OCI-LY7 (cell line): Measurements from ENCODE around the gene CHTF8.

Experiments used
- EZH2phosphoT487 ChIP-seq: fragments of 200-600 bp; sonication (generic); IDR thresholded peaks from 2 replicates; pipeline ENCODE4 v1.6.1; 2018; ENCODE audit warnings: low read depth, borderline replicate concordance, mild to moderate bottlenecking, mixed run types, antibody characterized with exemption, low read length, moderate library complexity, mixed read lengths
- TF ChIP-seq, protein P1 (sequence below): fragments of 200-600 bp; sonication (generic); conservative IDR thresholded peaks from 2 replicates; pipeline ENCODE4 v1.5.1; 2014; ENCODE audit warnings: mild to moderate bottlenecking, antibody characterized with exemption, low read length, moderate library complexity, mixed read lengths

DNA sequence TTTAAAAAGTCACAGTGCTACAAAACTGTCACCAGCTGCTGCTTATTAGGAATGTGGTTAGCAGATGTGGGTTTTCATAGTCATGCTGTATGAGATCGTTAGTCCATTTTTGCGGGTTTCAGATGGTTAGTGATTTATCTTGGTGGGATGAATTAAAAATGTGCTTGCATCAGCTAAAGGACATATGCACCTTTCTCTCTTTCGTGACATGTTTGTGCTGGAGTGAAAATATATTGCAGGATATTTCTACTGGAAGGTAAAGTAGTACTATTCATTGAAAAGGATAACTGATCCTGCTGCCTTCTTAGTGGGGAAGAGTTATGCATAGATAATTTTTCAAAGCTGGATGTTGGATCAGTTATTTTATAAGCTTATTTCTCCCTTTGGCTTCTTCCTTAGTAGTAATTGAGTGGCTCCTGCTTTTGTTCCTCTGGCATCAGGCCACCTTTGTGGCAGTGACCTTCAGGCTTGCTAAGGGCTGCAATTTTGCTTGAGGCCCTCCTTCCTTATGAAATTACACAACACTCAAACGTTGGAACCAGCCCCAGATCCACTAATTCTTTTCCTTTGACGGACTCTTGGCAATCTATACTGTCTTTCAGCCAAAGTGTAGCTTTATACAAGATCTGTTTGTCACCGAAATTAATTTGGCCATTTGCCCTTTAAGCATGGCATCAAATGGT, 47.1 kb upstream of the CHTF8 start:
- TF ChIP-seq EZH2phosphoT487 = no peak
- TF ChIP-seq, protein P1, sequence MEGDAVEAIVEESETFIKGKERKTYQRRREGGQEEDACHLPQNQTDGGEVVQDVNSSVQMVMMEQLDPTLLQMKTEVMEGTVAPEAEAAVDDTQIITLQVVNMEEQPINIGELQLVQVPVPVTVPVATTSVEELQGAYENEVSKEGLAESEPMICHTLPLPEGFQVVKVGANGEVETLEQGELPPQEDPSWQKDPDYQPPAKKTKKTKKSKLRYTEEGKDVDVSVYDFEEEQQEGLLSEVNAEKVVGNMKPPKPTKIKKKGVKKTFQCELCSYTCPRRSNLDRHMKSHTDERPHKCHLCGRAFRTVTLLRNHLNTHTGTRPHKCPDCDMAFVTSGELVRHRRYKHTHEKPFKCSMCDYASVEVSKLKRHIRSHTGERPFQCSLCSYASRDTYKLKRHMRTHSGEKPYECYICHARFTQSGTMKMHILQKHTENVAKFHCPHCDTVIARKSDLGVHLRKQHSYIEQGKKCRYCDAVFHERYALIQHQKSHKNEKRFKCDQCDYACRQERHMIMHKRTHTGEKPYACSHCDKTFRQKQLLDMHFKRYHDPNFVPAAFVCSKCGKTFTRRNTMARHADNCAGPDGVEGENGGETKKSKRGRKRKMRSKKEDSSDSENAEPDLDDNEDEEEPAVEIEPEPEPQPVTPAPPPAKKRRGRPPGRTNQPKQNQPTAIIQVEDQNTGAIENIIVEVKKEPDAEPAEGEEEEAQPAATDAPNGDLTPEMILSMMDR = no peak
